H1 (cell line): Measurements from ENCODE around the gene POLR3G. TPM values are rescaled to one million over a fixed set of nuclear protein-coding genes. Genes with fewer than 3 reads are reported as not detected.

Source experiments
- CBX8 ChIP-seq: fragments of 300-800, 300-1000 bp; sonication (generic); IDR thresholded peaks from 2 replicates; pipeline ENCODE4 v1.7.1; 2016; ENCODE audit warnings: low read depth, low read length, borderline replicate concordance
- CHD1 ChIP-seq: IDR thresholded peaks from 2 replicates; pipeline ENCODE4 v1.6.1; 2012; ENCODE audit warnings: low read depth, low read length, improper control_type of control experiment
- EP300 ChIP-seq, 2 experiments: IDR thresholded peaks; 1 replicate in 1 of 2; 2 replicates in 1 of 2; pipeline ENCODE4 v1.6.1; 2011 to 2012; ENCODE audit warnings: low read depth in 2 of 2, low read length in 2 of 2, mild to moderate bottlenecking in 2 of 2, borderline replicate concordance in 1 of 2, inconsistent platforms in 1 of 2, moderate library complexity in 1 of 2
- POLR2AphosphoS5 ChIP-seq: IDR thresholded peaks from 2 replicates; pipeline ENCODE4 v1.6.1; 2011; ENCODE audit warnings: low read depth, low read length
- RBBP5 ChIP-seq: IDR thresholded peaks from 2 replicates; pipeline ENCODE4 v1.7.1; 2012; ENCODE audit warnings: low read depth, mild to moderate bottlenecking, inconsistent platforms, low read length, moderate library complexity, borderline replicate concordance
- SIX5 ChIP-seq: IDR thresholded peaks from 2 replicates; pipeline ENCODE4 v1.6.1; 2011; ENCODE audit warnings: mild to moderate bottlenecking, low read depth, low read length
- SP1 ChIP-seq: IDR thresholded peaks from 2 replicates; pipeline ENCODE4 v1.6.1; 2011; ENCODE audit warnings: low read depth, low read length
- polyA plus RNA-seq, 7 experiments: library from polyadenylated mRNA; depleted of rRNA in 3 of 7; stranded (reverse) in 5 of 7; unstranded in 2 of 7; fragments of >200 nt in 5 of 7; fragments of 200-250 nt in 2 of 7; gene quantifications; 1 replicate in 5 of 7; 2 replicates in 1 of 7; 4 replicates in 1 of 7; pipeline versions ENCODE4 v1.2.1 to v1.2.3, GENCODE V29; 2011 to 2013; ENCODE audit warnings: missing spikeins in 2 of 7, mixed read lengths in 2 of 7
- total RNA-seq: library from RNA; stranded (reverse); fragmentation: NEBNext Ultra II Directional; extraction: Animal tissue kit (Norgen Biotek cat#: 25700); gene quantifications from 2 replicates; pipeline ENCODE4 v1.2.1, GENCODE V29; 2021
- TF ChIP-seq, protein P1 (sequence below): IDR thresholded peaks from 2 replicates; pipeline ENCODE4 v1.6.1; 2012; ENCODE audit warnings: inconsistent platforms
- TF ChIP-seq, protein P2 (sequence below): IDR thresholded peaks from 2 replicates; pipeline ENCODE4 v1.6.1; 2012; ENCODE audit warnings: low read length, inconsistent platforms

The POLR3G gene
- total and polyA plus RNA-seq, 2 of the 8 experiments (the other 6 are each of a cell fraction or from before 2014, with no cell fraction given) = 119 to 179 TPM

DNA sequence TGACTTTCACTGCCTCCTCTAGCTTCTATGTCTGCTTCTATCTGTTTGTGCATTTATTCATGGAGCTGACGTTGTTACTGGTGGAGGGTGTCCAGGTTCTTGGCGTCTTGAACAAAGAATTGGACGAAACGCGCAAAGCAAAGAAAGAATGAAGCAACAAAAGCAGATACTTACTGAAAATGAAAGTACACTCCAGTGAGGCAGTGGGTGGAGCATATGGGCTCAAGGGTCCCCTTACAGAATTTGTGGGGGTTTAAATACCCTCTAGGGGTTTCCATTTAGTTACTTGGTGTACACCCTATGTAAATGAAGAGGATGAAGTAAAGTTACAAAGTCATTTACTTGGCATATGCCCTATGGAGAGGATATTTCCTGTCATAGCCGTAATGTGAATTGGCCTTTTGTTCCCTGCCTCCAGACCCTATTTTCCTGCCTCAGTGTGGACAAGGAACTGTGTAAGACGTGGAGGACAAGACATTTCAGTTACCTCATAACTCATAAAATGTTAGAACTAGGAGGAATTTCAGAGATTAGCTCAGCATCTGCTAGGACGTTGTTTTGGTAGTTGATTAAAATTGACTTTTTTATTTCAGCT is 3.1 kb downstream of the POLR3G start (continued):
- TF ChIP-seq EP300 (IDR thresholded peaks at IDR 0.05; ENCODE audit: borderline replicate concordance in 1 of 2, low read depth in 2 of 2, low read length in 2 of 2) (no peak), RBBP5 (no peak), CHD1 (no peak), SIX5 (no peak), CBX8 (no peak), SP1 (no peak), POLR2AphosphoS5 (no peak)
- TF ChIP-seq, protein P1, sequence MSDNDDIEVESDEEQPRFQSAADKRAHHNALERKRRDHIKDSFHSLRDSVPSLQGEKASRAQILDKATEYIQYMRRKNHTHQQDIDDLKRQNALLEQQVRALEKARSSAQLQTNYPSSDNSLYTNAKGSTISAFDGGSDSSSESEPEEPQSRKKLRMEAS = no peak
- TF ChIP-seq, protein P2, sequence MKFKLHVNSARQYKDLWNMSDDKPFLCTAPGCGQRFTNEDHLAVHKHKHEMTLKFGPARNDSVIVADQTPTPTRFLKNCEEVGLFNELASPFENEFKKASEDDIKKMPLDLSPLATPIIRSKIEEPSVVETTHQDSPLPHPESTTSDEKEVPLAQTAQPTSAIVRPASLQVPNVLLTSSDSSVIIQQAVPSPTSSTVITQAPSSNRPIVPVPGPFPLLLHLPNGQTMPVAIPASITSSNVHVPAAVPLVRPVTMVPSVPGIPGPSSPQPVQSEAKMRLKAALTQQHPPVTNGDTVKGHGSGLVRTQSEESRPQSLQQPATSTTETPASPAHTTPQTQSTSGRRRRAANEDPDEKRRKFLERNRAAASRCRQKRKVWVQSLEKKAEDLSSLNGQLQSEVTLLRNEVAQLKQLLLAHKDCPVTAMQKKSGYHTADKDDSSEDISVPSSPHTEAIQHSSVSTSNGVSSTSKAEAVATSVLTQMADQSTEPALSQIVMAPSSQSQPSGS = no peak
